Neural crest cell (in vitro differentiated cells): ENCODE data around the gene HDAC4. TPM values are rescaled to one million over a fixed set of nuclear protein-coding genes. Genes with fewer than 3 reads are reported as not detected.

Experiments used
- DNase-seq: peaks from one replicate; pipeline ENCODE4 v3.0.0; 2021; ENCODE audit warnings: low read depth, mixed read lengths, low spot score
- H3K27ac Mint-ChIP-seq: one replicate; pipeline ENCODE4 v1.8.0; 2021; ENCODE audit warnings: mild to moderate bottlenecking, mixed read lengths; ENCODE audit not compliant: unreplicated experiment
- H3K27me3 Mint-ChIP-seq: 2 replicates; pipeline ENCODE4 v1.8.0; 2021; ENCODE audit warnings: low read depth, mild to moderate bottlenecking, mixed read lengths
- H3K36me3 Mint-ChIP-seq: 2 replicates; pipeline ENCODE4 v1.8.0; 2021; ENCODE audit warnings: low read depth, mild to moderate bottlenecking, mixed read lengths
- H3K4me1 Mint-ChIP-seq: 2 replicates; pipeline ENCODE4 v1.8.0; 2021; ENCODE audit warnings: mixed read lengths
- H3K4me3 Mint-ChIP-seq: one replicate; pipeline ENCODE4 v1.8.0; 2021; ENCODE audit warnings: mild to moderate bottlenecking, mixed read lengths
- H3K9me3 Mint-ChIP-seq: 2 replicates; pipeline ENCODE4 v1.8.0; 2021; ENCODE audit warnings: mixed read lengths
- CTCF ChIP-seq: fragments of 200-600 bp; sonication (generic); conservative IDR thresholded peaks from 2 replicates; pipeline ENCODE4 v1.5.0; 2021; ENCODE audit warnings: antibody characterized with exemption, mild to moderate bottlenecking
- total RNA-seq: library from RNA; stranded (reverse); gene quantifications from 2 replicates; pipeline ENCODE4 v1.2.1, GENCODE V29; 2021

Gene HDAC4
- total RNA-seq, 1 donor from 2014 or later: 52.1 TPM

GRCh38 chr2:239182981-239183791, 217.6 kb downstream of the HDAC4 start:
- Mint-ChIP-seq H3K36me3 (peaks cover 18% of the 10 kb centered on the region), H3K4me3 (no peak overlapping the region)
- no peak for TF ChIP-seq CTCF

GRCh38 chr2:239181903-239182581, 218.8 kb downstream of the HDAC4 start:
- no peak overlapping the region for H3K4me3 Mint-ChIP-seq
- no peak for TF ChIP-seq CTCF
- H3K4me1 Mint-ChIP-seq: peaks cover 18% of the 10 kb centered on the region
- no peak for DNase-seq
- no peaks in the 10 kb centered on the region for H3K27me3 Mint-ChIP-seq
- H3K27ac Mint-ChIP-seq: peak overlapping the region; percentile 67
- H3K9me3 Mint-ChIP-seq: no peaks in the 10 kb centered on the region
- H3K36me3 Mint-ChIP-seq: peaks cover 23% of the 10 kb centered on the region

More at GRCh38 chr2:239182981-239183791, 217.6 kb downstream of the HDAC4 start:
- peaks cover 18% of the 10 kb centered on the region for H3K4me1 Mint-ChIP-seq
- peak overlapping the region; percentile 27 for H3K27ac Mint-ChIP-seq
- no peaks in the 10 kb centered on the region for H3K9me3 Mint-ChIP-seq
- no peak for DNase-seq
- H3K27me3 Mint-ChIP-seq: no peaks in the 10 kb centered on the region

- Mint-ChIP-seq H3K27ac (peak overlapping the region; percentile 67), H3K27me3 (no peaks in the 10 kb centered on the region), H3K9me3 (no peaks in the 10 kb centered on the region), H3K4me3 (no peak overlapping the region), H3K4me1 (peaks cover 18% of the 10 kb centered on the region), H3K36me3 (peaks cover 28% of the 10 kb centered on the region)
- no peak for TF ChIP-seq CTCF
- no peak for DNase-seq
Observed at GRCh38 chr2:239181074-239181902, 219.5 kb downstream of the HDAC4 start.

- Mint-ChIP-seq H3K36me3 (peaks cover 29% of the 10 kb centered on the region), H3K27ac (peak overlapping the region; percentile 40), H3K4me3 (no peak overlapping the region), H3K9me3 (no peaks in the 10 kb centered on the region), H3K27me3 (no peaks in the 10 kb centered on the region), H3K4me1 (peaks cover 18% of the 10 kb centered on the region)
- no peak for TF ChIP-seq CTCF
- no peak for DNase-seq
Observed at GRCh38 chr2:239180526-239181073, 220.2 kb downstream of the HDAC4 start.

DNA sequence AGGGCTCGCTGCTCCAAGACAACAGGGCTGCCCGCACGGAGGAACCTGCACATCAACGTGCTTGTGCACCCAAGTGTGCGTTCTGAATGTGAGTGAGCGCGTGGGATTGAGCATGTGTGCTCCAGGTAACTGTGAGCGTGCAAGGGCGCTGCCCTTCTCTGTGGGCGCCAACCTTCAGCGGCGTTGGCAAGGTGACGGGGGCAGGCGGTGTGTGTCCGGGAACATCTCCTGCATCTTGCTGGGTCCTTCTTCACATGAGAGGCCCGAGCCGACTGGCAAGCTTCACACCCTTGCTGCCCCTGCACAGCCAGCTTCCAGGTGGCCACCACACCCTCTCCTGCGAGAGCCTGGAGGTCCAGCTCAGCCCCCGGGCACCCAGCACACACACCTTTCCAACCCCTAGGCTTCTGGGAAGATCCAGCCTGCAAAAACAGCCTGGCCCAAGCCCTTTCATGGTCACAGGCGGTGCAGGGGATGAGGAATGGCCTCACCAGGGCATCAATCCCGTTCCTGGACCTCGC, 220.9 kb downstream of the HDAC4 start:
- Mint-ChIP-seq H3K9me3 (peaks cover under 1% of the 10 kb centered on the region), H3K4me3 (no peak overlapping the region), H3K4me1 (peaks cover 18% of the 10 kb centered on the region), H3K27me3 (no peaks in the 10 kb centered on the region), H3K36me3 (peaks cover 35% of the 10 kb centered on the region), H3K27ac (no peak overlapping the region)
- TF ChIP-seq CTCF: no peak
- no peak for DNase-seq
